ENCODE data around the gene RADIL.

GRCh38 chr7:4749363-4749762, 134.2 kb downstream of the RADIL start:
- TF ChIP-seq CTCF (tag by site-specific recombination; IDR thresholded peaks at IDR 0.05) (no peak), ZNF157 (tag by site-specific recombination; IDR thresholded peaks at IDR 0.05) (no peak), ELK4 (IDR thresholded peaks at IDR 0.05; ENCODE audit: borderline replicate concordance, low read depth, low read length) (no peak)
